ENCODE measurements around the gene ERICH4.

DNA sequence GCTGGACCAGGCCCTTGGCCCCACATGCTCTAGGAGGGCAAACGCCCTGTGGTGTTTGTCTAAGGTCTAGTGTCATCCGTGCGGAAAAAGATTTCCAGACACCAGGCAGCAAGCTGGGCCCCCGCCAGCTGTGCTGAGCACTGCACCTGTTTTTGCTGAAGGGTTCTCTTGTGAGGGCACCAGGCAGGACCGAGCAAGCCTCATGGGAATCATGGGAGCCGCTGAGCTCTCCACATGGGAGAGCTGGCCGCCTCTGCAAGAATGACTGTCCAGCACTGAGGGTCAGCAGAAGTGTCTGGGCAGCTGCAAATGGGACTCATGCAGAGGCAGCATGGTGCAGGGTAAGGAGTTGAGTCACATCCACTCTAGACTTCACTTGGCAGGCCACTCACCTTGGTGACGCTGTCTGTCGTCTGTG lies 27.8 kb upstream of the ERICH4 start:
- no peak for TF ChIP-seq POLR2A (IDR thresholded peaks at IDR 0.05)
- TF ChIP-seq CTCF (IDR thresholded peaks at IDR 0.05) = no peak
